Fibroblast of gingiva (primary cell): Measurements from ENCODE around the gene TGFA.

Experiments
- DNase-seq: peaks from one replicate; pipeline ENCODE4 v3.0.0-alpha.2; 2011; ENCODE audit warnings: low read depth

Gene TGFA

DNA sequence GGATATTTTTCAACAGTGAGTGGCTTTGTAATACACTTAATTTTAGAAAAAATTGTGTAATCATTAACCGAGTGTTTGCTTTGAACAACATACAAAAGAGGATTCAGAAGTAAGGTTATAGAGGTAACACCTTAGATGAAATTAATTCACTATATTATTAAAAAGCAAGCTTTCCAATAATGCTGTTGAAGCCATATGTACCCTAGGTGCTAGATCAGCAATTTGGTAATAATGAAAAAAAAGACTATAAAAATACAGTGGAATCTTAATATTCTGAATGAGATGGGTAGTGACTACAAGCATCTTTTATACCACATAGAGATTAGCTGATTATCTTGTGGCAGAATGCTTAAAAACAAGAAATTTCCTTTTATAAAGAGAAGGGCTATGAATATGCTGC lies 136.6 kb downstream of the TGFA start:
- no peak for DNase-seq

DNA sequence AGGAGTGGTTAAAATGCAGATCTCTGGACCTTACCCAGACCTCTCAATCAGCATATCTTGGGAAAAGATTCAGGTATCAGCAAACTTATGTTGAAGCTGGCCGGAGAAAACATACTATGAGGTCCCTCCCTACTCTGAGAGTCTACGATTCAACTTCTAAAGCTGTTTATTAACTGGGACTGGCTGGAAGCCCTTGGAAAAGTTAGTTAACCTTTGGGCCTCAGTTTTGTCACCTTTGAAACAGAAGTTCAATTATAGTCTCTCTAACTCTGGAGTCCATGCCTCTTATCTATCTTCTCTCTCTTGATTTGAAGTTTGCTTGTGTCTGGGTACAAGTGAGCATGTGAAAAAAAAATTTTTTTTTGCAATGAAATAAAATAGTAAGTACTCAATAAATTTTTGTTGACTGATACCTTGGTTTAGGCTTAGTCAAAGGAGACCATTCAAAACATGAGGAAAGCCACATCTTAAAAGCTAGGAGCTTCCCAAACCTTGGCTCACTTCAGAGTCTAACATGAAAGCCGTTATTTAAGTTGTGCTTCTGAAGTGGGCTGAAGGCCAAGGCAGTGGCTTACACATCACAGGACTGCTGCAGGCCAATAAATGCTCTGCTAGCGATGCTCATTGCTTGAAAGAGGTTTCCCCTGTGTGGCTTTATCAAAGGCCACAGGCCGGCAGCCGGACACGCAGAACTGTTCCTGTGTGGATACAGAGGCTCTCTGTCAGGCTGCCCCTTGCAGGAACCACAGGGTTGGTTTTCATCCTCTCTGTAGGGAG lies 141.1 kb downstream of the TGFA start:
- no peak for DNase-seq

- no peak for DNase-seq
Observed at GRCh38 chr2:70411483-70412125, 142.0 kb downstream of the TGFA start.

- DNase-seq = no peak
Observed at GRCh38 chr2:70403267-70404053, 150.2 kb downstream of the TGFA start.

GRCh38 chr2:70400539-70400938 lies 153.1 kb downstream of the TGFA start:
- no peak for DNase-seq

DNA sequence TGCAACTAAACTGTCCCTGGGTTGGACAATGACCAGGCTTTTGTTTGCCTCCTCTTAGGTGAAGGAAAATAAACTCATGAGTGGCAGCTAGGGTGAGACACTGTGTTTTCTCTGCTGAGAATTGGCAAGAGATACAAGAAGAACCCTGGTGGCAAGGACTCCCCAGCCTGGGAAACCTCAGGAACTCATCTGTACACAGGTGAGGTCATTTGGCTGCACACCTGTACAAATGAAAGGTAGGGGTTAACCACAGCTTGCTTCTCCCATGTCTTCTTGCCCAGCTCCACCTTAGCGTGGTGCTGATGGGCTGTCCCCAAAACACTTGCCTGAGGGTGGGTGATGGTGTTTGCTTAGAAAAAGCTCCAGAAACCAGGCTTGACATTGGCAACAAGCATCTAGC lies 154.6 kb downstream of the TGFA start:
- DNase-seq = no peak
